NCI-H146 (cell line): Measurements from ENCODE around the gene ANGEL2.
"Not testable (repeated sequence)": the region's sequence is repeated elsewhere in the genome, so short reads cannot be mapped to it uniquely, and the experiment has no call there.

ENCODE experiments used
- DNase-seq: peaks from one replicate; lab custom pipeline; 2025; lab: John Stamatoyannopoulos, UW

ANGEL2 gene

DNA sequence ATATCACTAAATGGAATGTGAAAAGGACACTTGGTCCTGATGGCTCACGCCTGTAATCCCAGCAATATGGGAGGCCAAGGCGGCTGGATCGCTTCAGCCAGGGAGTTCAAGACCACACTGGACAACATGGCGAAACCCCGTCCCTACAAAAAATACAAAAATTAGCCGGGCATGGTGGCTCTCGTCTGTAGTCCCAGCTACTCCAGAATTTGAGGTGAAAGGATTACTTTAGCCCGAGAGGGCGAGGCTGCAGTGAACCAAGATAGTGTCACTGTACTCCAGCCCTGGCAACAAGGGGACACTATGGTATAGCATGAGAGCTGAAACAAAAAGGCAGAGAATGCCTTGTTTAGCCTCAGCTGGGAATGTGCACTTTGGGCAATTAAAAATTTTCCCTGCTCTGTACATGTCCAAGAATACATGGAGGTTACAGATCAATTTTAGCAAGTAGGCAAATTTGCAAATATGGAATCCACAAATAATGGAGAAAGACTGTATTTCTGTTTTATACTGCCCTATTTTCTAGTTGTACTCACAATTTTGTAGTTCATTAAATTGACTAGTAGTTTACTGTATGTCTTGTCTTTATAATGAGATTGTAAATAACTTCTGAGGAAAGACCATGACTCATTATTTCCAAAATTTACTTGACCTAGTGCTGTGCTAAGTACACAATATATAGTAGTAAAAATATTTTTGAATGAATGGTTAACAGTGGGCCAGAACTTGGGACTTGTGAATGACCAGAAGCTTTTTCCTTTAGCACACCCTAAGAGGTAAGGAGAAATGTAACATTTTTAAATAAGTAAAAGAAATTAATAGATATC lies 2.0 kb upstream of the ANGEL2 start:
- no peak for DNase-seq

DNA sequence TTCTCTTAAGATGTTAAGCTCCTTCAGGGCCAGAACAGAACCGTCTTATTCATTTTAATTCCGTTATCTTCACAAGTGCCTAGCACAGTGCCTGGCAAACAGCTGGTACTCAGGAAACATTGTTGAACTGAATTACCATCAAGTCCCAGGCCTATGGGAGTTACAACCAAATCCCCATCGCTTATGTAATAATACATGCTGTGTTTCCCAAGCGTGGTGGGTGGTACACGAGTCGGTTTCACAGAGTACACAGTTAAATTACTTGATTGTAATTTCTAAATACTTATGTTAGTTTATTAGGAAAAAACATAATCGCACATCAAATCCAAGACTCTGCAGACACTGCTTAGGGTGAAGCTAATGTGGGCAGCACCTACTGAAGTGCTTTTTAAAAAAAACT lies 1.0 kb downstream of the ANGEL2 start:
- peak; percentile 29 for DNase-seq

DNA sequence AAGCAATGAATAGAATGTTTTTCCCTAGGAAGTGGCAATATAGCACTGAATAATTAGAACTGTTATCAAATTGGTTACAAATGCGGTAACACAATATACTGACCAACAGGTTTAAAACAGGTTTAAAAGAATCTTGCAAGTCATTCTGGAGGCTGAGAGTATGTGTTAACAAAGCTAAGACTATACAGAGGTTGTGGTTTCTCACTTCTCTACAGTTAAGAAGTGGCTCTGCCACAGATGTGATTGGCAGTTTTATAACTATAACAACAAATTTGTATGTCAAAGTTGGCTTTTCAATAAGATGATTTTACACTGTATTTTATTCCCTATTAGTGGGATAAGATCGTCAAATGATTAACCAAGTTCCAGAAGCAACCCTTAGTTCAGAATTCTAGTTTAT lies 7.1 kb downstream of the ANGEL2 start:
- no peak for DNase-seq

DNA sequence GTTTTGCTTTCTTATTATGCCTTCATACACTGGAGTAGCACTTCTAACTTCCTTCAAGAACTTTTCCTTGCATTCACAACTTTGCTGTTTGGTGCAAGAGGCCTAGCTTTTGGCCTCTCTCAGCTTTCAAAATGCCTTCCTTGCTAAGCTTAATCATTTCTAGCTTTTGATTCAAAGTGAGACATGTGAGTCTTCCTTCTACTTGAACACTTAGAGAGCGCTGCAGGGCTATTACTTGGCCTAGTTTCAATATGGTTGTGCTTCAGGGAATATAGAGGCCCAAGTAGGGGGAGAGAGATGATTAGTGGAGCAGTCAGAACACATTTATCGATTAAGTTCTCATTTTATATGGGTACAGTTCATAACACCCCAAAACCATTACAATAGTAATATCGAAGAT lies 12.4 kb downstream of the ANGEL2 start:
- DNase-seq, result no peak

DNA sequence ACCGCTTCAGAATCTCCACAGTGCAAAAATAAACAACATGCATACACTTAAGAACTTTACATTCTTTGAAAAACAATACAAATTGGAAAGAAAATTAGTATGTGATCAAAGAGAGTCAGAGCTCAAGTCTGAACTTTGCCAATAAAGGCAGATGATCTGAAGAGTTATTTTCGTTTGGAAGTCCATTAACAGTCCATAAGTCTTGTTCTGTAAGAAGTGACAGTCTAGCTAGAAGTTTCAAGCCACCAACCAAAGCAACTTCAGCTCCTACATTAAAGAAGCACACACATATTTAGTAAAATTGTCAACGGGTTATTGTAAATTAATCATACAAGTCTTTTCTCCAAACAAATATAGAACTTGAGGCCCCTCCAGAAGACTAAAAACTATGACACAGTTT lies 20.7 kb downstream of the ANGEL2 start:
- no peak for DNase-seq

DNA sequence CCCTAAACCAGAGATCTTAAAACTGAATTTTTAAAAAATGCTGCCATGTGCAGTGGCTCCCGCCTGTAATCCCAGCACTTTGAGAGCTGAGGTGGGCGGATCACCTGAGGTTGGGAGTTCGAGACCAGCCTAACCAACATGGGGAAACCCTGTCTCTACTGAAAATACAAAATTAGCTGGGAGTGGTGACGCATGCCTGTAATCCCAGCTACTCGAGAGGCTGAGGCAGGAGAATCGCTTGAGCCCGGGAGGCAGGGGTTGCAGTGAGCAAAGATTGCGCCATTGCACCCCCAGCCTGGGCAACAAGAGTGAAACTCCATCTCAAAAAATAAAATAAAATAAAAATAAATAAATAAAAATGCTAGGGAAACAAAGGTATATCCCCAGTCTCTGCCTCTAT lies 21.7 kb downstream of the ANGEL2 start:
- DNase-seq, result not testable (repeated sequence)

DNA sequence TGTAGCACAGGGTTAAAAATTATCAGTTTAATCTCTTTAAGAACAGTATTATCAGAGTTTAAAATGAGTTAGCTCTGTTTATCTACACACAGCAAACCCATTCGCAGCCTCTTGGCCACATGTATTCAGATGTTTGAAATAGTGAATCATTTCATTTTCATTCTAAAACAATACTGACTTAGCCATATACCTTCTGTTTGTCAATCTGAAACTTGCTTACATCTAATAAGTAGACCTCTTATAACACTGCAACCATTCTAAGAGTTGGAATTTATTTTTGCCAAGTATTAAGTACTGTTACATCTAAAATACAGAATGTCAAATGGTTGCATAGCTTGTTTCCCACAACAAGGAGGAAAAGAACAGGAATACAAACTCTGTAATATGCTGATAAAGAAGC lies 25.4 kb downstream of the ANGEL2 start:
- no peak for DNase-seq

DNA sequence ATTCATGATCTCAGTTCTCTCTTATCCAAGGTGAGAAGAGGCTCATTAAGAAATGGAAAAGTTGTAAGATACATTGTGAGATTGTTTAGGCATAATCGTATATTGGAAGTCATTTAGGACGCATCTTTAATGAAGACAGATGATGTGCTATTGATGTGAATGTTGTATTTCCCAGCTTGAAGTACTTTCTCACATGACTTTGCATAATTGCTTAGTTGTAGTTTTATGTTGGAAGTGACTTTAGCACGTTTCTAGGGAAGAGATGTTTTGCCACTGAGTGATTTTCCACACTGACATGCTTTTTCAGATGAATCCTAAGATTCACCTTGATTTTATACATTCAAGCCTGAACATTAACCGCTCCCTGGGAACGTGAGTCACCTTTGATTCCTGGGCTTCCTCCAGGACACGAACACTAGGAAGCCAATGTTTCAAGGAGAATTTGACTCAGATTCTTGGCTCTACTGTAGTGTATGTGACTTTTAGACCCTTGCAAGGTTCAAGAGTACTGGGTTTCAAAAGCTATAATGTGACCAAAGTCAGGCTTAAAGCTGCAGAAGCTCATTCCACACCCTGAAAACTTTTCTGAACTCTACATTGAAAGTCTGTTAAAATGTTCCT lies 27.9 kb downstream of the ANGEL2 start:
- no peak for DNase-seq

DNA sequence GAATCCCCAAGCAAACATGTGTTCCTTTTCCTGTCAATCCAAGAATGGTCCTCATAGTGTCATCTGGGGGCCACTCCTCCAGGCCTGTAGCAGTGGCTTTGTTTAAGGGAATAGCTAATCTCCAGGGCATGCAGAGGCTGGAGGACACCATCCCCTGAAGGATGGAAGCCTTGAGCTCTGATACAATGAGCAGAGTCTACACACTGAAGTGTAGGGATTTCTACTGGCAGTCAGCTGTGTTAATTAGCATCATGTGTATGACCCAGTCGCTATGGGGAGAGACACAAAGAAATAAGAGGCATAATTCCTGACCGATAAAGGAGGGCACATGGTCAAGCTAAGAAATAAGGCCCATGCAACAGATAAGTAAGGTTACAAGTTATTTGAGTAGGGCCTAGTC lies 29.1 kb downstream of the ANGEL2 start:
- DNase-seq, result no peak

DNA sequence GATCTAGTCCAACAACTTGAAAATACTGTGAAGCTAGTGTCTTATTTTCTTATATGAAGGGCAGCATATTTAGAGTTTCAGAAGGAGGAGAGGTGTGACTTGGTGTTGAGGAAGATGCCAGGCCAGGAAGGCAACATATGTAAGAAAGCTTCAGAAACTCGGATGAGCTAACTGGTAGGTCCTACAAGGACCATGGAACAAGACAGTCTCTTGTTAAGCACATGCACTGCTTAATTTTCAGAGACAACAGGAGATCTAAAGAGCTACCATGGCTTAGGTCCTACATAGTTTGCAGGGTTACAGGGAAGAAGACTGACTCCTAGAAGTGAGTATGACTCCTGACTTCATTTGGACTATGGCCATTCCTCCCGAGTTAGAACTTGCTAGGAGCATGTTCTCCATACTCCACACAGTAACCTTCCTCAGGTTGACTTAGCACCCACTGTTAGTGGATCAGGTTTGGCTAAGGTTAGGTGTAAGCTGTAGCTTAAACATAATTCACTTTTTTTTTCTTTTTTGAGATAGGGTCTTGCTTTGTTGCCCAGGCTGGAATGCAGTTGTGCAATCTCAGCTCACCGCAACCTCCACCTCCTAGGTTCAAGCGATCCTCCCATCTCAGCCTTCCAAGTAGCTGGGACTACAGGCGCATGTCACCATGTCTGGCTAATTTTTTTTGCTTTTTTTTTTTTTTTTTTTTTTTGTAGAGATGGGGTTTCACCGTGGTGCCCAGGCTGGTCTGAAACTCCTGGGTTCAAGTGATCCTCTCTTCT lies 31.0 kb downstream of the ANGEL2 start:
- DNase-seq, result no peak

DNA sequence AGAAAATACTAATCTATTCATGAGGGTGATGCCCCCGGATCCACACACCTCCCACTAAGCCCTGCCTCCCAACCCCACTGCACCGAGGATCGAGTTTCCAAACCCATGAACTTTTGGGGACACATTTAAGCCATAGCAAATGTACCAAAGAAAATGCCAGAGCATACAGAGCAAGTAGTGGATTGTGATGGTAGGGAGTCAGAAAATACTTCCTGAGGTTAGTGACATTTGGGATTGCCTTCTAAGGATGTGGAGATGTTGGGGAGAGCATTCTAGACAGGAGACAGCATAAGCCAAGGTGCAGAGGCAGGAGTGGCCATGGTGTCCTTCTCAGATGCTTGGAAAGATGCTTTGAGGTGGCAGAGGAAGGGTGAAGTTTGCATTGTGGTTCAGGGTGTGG lies 32.2 kb downstream of the ANGEL2 start:
- no peak for DNase-seq

DNA sequence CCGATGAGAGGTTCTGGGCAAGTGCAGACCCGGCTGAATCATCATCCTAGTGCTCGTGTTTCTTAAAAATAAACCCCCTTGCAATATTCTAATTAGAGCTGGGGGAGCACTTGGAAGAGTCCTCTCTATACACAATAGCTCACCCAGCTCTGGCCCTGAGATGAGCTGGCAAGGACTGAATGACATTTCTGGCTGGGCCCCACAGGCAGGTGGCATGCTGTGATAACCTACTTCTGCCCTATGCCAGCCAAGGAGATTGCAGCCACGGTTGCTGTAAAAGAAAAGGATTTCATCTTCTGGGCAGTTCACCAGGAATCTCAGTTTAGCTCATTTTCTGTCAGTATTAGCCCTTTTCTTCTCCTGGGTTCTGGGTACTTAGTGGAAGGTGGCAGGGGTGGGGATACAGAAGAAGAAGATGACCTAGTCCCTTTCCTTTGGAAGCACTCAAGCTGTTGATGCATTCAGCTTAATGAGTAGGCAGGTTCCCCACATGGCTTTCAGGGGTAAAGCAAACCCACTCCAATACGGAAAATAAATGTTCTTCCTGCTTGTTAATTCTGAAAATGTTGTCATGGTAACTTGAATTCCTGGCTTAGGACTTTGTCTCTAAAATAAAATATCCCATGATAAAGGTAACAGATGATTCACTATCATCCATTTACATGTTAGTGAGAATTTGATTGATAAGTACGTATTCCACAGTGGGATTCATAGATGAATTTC lies 33.1 kb downstream of the ANGEL2 start:
- no peak for DNase-seq

DNA sequence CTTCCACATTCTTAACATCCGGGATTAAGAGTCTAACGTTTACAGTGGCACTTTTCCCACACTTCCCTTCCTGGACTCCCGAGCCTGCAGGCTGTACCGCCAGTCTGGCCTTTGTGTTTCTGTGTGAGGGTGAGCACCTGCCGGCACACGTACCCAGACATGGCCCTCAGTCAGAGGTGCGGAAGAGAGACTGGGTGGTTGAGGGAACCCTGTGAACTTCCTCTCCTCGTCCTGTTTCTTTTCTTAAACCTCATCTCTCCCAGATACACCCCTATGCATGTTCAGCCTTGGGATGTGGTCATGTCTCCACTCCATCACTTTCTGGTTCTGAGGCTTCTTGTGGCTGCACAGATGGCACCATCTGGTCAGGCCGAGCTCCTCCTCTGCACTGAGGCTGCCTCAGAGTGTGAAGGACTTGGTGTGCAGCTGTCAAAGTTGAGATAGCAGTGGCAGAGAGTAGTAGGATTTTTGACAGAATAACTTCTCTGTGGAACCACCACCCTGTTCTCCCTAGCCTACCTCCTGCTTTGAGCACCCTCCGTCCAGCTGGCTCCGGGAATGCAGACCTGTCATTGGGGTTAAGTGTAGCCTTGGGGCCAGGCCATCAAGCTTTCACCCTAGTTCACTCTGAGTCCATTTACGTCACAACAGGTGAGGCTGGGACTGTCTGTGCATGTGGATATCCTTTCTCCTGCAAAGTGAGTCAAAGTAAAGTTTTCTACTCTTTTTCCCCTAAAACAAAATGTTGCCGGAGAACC lies 33.9 kb downstream of the ANGEL2 start:
- no peak for DNase-seq

DNA sequence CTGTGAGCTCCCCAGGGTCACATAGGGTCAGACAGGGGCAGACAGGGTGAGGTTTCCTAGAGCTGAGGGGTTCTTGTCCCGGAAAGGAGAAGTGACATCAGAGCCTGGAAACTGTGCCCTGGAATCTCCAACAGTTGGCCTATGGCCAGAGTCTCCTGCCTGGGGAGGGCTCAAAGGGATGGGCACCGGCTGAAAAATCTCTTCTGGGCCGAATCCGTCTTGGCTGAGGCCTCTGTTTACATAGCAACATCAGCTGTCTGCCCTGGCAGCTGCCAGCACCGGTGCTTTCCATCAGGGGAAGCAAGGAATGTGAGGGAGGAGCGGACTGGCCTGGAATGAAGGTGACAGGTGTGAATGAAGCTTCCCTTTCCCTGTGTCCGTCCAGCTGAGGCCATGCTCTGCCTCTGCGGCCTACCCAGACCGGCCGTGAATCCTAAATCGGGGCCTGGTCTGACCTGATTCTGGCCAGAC lies 34.6 kb downstream of the ANGEL2 start:
- peak; percentile 51 for DNase-seq

DNA sequence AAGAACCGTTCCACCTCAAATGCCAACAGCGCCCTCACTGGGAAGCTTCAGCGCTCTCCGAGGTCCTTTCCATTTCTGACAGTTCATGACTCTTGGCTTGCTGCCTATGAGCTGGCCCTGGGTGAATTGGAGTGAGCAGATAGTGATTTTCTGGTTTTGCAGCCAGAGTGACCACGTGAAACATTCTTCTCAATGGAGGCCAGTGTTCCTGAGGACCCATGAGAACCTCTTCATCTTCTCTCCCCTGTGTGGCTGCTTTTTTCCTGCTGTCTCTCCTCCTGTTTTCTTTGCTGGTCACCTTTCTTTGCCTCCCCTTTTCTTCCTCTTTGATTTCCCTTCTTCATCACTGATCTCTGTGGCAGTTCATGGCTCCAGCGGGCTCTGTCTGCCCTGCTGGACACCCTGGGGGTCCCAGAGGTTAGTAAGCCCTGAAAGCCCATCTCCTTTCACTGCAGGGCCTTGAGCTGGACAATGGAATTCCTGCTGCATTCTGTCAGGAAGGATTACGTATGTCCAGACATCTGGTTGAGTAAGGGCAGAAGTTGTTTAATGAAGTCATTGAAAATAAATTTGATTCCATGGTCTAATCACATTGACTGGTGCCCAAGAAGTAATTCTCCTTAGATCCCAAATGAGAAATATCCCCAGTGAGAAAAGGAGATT lies 35.4 kb downstream of the ANGEL2 start:
- DNase-seq, result no peak

DNA sequence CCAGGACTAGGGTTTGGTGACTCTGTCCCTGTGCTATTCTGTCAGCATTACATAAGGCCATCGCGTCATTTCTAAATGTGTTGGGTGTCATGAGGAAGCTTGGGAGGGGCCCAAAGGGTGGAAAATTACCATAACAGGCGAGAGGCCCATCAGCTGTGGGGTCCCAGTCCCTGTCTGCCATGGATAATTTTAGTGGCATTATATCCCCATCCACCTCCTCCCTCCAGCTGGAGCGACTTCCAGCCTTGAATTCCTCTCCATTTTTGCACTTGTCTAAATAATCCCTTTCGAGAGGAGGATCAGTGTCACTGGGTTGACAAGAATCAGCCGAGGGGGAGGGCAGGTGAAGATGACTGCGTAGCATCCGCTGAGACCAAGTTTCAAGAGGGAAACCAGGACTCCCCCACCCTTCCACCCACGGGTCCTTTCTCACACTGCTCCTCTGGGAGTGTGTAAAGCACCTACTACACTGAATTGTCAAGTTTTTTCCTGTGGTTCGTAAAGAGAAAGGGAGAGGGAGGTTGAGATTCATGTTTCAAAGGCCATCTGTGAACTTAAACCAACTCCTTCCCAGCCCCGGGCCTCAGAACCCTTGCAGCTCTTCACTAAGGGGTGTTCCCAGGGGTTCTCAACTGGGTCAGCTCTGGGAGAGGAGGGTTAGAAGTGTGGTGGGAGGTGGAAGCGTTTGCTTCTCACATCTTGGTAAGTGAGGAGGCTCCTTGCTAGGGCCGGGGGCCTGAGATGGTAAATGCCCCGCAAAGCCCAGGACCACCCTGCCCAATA lies 36.1 kb downstream of the ANGEL2 start:
- DNase-seq, result no peak

DNA sequence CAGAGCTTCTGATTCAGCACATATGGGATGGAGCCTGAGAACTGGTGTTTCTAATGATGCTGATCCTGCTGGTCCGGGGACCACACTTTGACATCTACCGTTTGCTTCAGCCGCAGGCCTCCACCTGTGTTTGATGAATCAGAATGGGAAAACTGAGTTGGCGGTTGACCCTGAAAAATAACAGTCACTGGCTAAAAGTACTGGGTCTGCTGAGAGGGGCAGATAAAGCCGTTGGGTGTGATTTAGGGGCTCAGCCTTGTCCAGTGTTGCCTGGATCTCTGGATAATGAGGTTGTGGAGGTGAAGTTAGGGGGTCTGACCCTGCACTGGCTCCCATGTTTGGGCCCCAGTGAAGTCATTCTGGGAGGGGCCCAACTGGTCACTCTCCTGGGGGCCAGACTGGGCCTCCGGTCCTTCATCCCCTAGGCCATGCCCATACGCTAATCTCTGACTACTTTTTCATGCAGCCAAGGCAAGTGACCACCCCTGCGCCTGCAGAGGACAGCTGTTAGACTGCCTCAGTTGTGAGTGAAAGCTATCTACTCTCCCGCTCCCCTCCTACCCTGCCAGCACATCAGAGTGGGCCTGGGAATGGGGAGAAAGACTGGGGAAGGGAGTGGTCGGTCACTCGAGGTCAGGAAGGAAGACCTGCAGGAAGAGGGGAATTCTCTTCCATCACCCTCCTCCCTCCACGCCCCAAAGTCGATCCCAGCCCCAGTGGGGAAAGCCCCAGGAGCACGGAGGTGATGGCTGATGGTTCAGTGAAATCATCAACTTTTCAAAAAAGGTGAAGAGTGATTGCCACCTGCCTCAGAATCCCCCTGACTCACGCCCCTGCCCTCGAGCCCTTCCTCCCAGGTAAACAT lies 37.7 kb downstream of the ANGEL2 start:
- DNase-seq, result no peak

DNA sequence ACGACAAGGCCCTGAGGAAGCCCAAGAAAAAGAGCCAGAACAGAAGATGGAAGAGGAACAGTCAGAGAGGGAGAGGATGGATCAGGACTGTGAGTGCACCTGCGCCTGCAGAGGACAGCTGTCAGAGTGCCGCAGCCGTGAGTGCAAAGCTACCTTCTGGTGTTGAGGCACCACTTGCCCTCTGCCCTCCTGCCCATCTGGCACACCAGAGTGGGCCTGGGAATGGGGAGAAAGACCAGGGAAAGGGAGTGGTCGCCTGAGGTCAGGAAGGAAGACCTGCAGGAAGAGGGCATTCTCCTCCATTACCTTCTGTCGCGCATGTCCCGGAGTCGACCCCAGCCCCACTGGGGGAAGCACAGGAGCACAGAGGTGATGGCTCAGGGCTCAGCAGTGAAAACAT lies 39.1 kb downstream of the ANGEL2 start:
- DNase-seq, result no peak
